GM21619 (cell line): ENCODE results near the gene VASH1.
"Not testable (repeated sequence)": the region's sequence is repeated elsewhere in the genome, so short reads cannot be mapped to it uniquely, and the experiment has no call there.

Source experiments
- ATAC-seq: cut with Tn5 transposase; IDR thresholded peaks from one replicate; pipeline ENCODE4 v1.9.1; 2021; ENCODE audit not compliant: unreplicated experiment

VASH1 gene

GRCh38 chr14:76761136-76761959, at the start of gene VASH1:
Gene VASH1, plus strand, starts transcription at chr14:76761468. Its CDS starts 1,354 bp downstream, at chr14:76762822.
- peak; percentile 82 for ATAC-seq

GRCh38 chr14:76713121-76713520, 48.1 kb upstream of the VASH1 start:
- ATAC-seq: no peak

- ATAC-seq: no peak
Measured at GRCh38 chr14:76714470-76714869, 46.8 kb upstream of the VASH1 start.

- ATAC-seq: no peak
Measured at GRCh38 chr14:76715101-76715500, 46.2 kb upstream of the VASH1 start.

GRCh38 chr14:76715511-76716081, 45.7 kb upstream of the VASH1 start:
- ATAC-seq: no peak

- ATAC-seq: no peak
Measured at GRCh38 chr14:76716285-76716684, 45.0 kb upstream of the VASH1 start.

- no peak for ATAC-seq
Measured at GRCh38 chr14:76717508-76718290, 43.6 kb upstream of the VASH1 start.

GRCh38 chr14:76718306-76719040, 42.8 kb upstream of the VASH1 start:
- no peak for ATAC-seq

GRCh38 chr14:76719666-76720065, 41.6 kb upstream of the VASH1 start:
- no peak for ATAC-seq

- ATAC-seq: peak; percentile 60
Measured at GRCh38 chr14:76720382-76720813, 40.9 kb upstream of the VASH1 start.

- ATAC-seq: not testable (repeated sequence)
Measured at GRCh38 chr14:76721506-76721905, 39.8 kb upstream of the VASH1 start.

GRCh38 chr14:76724651-76725550, 36.4 kb upstream of the VASH1 start:
- ATAC-seq: no peak

GRCh38 chr14:76726551-76726970, 34.7 kb upstream of the VASH1 start:
- ATAC-seq: no peak

GRCh38 chr14:76727384-76727783, 33.9 kb upstream of the VASH1 start:
- ATAC-seq: no peak

- ATAC-seq: no peak
Measured at GRCh38 chr14:76727901-76728300, 33.4 kb upstream of the VASH1 start.

- no peak for ATAC-seq
Measured at GRCh38 chr14:76729258-76729657, 32.0 kb upstream of the VASH1 start.

GRCh38 chr14:76729953-76730505, 31.2 kb upstream of the VASH1 start:
- no peak for ATAC-seq

- not testable (repeated sequence) for ATAC-seq
Measured at GRCh38 chr14:76734501-76734900, 26.8 kb upstream of the VASH1 start.

- no peak for ATAC-seq
Measured at GRCh38 chr14:76736514-76736913, 24.8 kb upstream of the VASH1 start.

- no peak for ATAC-seq
Measured at GRCh38 chr14:76741074-76741473, 20.2 kb upstream of the VASH1 start.
